HG02623 (cell line): ENCODE results near the gene ERI3.

Source experiments
- ATAC-seq: cut with Tn5 transposase; IDR thresholded peaks from one replicate; pipeline ENCODE4 v1.9.1; 2021; ENCODE audit warnings: moderate library complexity; ENCODE audit not compliant: unreplicated experiment

The ERI3 gene

DNA sequence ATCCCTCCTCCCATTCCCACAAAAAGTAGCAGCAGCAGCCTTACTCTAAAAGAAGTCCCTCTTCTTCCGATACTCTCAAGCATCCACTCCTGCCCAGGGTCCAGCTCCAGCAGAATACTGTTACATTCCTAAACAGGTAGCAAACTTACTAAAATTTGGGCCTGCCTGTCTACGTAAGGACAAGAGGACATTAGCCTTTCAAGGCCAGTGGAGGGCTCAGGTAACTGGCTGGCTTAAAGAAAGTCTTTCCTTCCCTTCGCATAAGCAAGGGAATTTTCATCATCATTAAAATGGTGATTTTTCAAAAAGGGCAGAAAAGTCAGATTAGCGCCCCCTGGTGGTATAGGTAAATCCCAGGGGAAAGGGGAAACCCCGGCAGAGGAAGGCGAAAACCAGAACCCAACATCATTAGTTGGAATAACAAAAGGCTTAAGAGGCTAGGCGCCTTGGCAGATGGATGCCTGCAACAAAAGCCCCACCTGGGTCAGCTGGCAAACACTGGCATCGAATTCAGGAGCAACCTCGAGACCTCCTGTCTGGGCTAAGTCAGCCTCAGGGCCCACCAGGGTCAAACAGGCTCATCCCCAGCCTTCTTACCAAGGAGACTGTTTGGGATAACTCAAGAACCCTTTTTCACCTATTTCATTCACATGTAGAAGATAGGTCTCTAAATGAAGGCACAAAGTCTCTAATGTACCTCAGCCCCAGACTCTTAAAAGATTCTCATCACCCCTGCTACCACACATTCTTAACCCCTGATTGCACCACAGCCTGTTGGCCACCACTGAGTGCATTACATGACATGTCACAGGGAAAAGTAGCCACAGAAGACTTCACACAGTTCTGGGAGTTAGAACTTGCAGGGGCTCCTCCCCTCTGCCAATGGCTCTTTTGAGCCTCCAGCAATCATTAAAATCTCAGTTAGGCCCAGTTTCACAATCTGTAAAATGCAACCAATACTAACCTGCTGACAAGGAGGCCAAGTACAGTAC is 36.7 kb downstream of the ERI3 start:
- no peak for ATAC-seq

DNA sequence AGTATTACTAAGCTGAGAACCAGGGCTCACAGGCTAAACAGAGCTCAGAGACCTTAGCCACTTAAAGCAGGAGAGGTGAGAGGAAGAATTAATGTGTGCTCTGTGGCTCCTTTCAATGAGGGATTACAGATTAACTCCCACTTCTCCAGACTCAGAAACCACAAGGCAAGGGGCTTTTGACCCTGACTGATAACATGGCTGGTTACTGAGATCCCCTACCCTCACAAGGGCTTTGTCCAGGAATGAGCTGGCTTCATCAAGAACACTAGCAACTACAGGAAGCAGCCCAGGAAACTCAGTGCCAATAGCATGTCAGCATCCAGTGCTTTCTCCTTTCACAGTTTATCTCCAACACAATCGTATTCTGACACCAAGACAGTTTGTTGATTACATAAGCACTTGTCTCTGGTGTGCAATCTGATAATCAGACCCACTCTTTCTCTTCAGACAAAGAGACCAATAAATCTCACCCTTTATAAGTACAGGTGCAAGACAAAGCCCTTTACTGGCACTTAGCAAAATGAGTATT is 38.8 kb downstream of the ERI3 start:
- ATAC-seq: no peak

DNA sequence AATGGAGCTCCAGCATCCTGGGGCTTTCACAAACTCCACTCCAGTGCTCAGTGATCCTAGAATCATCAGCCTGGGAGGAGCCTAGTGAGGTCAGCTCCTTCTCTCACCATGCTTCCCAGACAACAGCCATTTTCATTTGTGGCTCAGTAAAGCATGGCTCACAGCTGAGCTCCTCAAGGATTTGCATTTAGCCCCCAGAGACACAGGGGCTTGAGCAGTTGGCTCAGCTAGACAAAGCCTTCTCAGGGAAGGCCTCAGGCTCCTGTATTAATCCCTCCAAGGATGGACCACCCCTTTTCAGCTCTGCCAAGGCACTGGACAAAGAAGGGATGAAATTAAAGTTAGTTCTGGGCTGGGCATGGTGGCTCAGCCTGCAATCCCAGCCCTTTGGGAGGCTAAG is 39.5 kb downstream of the ERI3 start:
- no peak for ATAC-seq

DNA sequence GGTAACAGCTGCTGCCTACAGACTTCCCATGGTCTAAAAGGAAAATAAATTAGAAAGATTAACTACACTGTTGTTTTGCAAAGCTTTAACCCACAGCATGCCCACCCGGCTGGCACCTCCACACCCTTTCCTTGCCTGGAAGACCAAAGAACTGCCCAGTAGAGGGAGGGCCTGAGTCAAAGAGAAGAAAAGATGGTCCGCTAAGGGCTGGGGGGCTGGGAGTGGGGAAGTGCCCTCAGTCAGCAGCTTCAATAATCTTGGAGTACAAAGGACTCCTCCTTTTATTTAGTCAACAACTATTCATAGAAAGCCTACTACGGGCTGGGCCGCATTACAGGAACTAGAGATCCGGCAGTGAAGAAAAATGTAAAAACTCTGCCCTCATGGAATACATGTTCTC is 40.6 kb downstream of the ERI3 start:
- ATAC-seq: no peak

DNA sequence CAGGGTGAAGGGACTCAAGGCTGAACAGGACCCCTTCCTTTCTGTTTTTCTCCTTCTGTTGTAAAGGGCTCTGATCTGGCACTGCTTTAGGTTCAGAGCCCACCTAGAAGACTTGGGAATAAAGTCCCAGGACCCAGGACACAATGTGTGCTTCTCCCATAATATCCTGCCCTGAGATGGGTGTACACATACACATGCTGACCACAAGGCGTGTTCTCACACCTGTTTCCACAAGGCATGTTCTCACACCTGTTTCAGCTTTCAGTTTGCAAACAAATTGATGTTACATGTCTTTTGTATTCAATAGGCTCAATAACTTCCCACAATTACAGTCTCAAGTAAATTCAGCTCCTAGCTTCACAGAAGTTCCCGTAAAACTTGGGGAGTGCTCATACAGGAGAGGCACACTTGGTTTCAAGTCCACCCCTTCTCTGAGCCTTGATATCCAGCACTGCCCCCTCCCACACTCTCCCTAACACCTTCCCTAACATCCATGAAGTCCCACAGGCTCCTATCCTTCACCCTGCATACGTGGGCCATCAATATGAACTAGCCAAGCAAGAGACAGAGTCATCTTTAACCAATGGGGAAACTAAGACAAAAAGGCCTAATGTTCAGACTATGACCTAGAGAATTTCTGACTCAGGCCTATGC is 41.7 kb downstream of the ERI3 start:
- ATAC-seq: no peak

DNA sequence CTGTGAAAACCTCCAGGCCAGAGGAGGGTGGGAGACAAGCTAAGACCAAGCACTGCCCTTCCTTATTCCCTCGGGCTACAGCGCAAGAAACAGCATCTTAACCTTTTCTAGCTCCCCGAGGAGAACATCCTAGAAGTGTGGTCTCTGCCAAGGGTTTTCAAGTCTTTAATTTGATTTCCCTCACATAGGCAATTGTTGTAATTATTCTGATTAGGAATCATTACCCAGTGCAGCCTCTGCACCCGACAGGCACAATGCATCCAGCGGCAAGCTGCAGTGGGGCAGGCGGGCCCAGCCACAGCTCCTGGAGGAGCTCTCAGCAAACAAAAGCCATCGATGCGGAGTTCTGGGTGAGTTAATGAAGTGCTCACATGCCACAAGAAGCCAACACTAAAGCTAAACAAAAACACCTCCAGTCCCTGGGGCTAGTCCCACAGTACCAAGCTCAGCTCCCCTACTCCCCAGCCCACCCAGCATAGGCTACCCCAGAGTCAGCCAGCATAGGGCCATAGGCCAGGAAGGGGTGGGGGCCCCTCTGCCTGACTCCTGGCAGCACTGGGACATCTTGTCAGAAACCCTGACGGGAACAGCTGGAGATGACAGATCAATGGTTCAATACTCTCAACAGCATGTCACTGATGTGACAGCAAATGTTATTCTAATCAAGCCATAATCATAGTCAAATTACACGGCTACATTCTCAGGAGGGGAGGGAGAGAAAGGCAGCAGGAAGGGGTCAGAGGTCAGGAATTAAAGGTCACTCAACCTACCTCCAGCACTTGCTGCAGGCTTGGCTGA is 42.5 kb downstream of the ERI3 start:
- no peak for ATAC-seq

DNA sequence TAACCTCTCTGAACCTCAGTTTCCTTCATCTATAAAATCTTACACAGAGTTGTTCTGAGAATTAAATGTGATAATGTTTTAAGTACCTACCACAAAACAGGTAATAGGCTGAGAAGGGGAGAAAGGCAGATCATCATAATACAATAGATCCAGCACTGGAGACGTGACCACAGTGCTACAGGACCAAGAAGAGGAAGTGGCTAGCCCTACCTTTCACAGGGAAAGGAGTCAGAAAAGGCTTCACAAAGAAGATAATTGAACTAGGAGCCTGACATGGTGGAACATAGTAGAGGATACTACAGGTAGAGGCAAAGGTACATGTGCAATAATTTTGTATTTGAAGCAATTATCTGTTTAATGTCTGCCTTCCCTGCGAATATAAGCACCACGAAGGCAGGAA is 45.1 kb downstream of the ERI3 start:
- no peak for ATAC-seq

DNA sequence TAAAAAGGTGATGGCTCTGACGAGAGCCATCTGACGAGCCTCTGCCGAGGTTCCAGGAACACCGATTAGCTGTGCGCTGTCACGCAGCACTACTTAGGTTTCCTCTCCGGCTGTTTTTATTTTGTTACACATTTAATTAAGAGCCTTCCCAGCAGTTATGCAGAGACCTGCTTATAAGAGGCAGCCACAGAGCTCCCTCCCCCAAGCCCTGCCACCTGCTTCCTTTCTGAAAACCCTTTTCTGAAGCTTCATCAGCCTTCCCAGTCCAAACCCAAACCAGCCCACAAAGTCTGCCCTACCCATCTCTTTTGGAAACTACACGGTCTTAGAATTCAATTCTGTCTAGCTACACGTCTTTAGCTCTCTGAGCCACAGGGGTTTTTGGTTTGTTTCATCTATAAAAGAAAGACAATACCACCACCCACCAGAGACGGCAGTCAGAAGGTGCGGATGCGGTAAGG is 49.1 kb downstream of the ERI3 start:
- no peak for ATAC-seq

DNA sequence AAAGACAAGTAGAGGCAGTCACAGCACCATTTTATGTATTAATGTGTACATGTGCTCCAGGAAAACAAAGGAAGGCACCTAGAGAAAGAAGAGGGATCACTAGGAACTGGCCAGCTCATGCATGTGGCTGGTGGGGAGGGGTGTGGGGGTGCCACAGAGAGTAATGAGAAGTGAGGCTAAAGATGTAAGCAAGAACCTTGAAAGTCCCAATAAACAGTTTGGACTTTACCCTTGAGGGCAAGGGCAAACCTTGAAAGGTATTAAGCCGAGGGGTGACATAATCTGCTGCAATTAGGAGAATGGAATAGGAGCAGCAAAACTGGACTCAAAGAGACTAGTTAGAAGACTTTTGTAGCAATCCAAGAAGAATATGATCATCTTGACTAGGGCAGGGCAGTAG is 51.5 kb downstream of the ERI3 start:
- no peak for ATAC-seq

DNA sequence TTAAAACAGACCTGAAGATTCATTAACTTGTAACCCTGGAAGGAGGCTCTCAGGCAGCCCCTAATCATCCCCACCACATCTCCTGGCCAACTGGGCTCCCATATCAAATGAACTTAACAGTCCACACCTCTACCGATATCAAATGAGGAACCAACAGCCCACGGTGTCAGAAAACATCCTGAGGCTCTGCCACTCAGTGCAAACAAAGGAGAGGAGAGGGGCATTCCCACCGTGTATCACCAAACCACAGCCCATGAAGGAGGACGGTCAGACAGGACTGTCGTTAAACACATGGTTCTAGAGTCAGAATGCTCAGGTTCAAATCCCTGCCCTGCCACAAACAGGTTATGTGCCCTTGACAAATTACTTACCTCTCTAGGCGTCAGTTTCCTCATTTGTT is 52.5 kb downstream of the ERI3 start:
- no peak for ATAC-seq

DNA sequence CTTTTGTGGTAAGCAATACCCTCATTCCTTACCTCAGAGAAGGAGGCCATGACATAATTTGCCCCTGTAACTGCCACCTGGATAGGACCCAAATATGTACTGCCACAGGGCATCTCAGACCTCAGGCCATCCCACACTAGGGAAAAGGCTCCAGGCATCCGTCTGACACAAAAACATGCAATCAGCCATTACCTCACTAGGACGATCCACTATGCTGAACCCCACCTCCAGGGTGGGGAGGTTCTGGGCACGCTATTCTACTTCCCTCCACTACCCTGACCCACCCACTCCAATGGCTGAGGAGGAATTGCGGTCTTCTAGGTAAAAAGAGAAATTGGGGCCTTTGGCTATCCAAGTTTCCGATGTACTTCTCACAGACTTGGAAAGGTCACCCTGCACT is 53.6 kb downstream of the ERI3 start:
- ATAC-seq: no peak

DNA sequence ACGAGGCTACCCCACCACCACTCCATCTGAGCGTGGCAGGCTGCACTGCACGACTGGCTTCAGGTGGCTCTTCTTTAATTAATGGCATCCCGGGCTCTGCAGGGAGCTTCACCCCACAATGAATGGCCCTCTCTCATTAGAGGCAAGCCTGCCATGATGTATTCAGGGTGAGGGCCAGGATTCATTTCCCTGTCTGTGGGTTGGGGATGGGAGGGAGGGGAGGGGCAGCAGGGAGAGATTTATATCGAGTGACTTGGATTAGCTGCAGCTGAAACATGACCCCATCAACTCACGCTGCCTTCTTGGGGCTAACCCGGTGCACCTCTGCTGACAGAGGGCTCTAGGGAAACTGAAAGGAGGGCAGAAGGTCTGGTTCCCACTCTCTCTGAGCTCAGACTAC is 54.2 kb downstream of the ERI3 start:
- no peak for ATAC-seq

DNA sequence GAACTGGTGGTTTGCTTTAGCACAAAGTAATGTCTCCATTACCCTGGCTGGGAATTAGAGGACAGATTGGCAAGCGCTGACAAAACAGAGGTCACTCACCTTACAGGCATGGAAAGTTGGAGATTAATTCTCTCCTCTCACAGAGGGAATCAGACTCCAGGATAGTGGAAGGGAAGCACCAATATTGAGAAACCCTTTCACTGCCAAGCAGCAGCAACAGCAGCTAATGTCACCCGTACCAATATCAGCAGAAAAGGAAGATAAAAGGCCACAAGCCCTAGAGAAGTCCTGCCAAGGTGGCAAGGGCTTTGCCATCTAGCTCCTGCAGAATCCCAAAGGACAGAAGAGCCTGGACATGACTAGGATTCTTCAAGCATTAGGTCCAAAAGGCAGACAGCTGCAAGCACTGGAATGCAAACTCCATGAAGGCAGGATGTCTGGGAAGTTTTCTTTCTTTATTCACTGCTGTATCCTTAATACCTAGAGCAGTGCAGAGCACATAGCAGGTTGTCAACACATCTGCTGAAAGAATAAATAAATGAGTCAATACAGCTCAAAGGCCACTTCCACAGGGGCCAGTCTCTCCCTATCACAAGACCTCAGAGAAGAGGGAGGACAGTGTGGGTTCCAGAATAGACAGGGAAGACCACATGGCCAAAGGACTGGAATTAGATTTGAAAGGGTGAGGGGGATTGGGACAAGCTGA is 57.2 kb downstream of the ERI3 start:
- no peak for ATAC-seq

DNA sequence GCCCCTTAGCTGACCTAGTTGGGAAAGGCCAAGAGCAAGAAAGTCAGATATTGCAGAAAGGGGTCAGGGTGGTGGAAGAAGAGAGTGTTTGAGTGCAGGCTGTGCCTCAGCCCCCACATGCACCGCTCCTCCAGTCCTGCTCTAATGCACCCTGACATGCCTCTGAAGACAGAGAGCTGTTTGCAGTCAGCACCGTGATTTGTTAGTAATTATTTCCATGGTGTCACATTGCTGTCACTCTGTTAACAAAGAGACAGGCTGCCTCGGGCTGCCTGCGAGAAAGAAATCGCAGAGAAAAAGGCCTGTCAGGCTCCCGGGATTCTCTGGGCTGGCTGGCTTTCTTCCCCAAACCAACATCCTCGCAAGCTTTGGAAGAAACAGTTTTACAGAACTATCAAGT is 58.3 kb downstream of the ERI3 start:
- no peak for ATAC-seq

DNA sequence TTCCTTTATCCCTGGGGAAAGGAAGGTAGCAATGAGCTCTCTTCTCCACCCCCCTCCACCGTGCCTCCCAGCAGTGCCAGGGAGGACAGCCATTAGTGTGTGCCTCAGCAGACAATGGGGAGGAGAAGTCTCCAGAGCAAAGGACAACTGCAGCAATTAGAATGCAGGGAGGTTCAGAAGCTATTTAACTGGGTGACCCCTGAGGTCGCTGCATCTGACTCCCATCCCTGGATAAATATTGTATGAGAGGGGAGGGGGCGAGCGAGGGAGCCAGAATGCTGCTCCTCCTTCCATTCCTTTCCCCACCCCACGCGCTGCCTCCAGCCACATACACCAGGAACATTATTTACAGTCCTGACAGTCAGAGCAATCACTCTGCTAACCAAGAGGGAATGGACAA is 59.0 kb downstream of the ERI3 start:
- no peak for ATAC-seq

DNA sequence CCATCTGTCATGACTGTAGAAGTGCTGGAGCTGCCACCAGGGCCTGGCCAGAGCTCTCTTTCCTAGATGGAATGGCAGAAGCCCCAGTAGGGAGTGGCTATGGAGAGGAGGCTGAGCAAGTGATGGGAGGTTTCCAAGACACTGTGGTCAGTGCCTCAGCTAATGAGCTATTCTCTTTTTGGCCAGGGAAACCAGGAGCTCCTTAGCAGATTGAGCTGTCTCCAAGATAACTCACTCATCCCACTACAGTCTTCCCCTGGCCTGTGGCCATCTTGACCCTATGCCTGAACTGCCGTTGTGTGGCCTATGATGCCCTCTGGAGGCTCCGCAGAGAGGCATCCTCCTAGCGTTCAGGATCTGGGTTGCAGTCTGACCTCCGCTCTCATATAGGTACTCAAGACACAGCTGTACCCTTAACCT is 60.5 kb downstream of the ERI3 start:
- no peak for ATAC-seq

DNA sequence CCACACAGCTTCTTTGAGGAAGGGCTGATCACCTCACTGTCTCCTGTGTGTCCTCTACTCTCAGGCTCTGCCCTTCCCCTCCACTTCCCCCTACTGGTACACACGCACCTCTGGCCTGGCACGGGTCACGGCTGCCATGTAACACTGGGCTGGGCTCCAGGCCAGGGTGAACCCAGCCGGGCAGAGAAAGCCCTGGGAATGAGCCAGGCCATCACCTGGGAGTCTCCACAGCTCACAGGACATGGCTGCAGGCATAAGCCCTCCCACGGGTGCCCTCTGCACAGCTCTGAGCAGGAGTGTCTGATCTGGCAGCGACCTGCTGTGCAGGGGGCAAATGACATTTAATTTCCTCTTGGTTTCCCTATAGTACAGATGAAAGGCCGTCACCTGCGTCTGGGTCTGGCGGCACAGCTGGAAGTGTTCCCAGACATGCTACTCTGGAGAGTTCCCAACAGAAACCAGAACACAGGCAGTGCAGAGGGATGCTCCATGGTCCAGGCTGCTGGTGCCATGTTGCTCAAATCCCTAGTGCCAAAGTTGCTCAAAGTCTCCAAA is 61.2 kb downstream of the ERI3 start:
- ATAC-seq: no peak

DNA sequence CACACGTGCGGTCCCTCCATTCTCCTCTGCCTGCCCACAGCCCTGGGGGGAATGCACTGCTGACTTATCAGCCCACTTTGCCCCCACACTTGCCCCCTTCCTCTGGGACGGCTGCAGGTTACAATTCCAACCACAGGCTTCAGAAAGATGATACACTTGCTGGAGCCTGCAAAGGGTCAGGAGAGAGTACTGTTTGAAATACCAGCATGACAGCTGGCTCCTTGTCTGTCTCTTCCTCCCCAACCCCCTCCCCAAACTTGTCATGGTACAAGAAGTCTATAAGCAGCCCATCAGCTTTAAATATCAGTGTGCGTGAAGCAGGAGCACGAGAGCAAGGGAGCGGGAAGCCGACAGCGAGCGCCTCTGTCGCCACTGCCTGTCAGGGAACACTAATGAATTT is 62.4 kb downstream of the ERI3 start:
- ATAC-seq: no peak

DNA sequence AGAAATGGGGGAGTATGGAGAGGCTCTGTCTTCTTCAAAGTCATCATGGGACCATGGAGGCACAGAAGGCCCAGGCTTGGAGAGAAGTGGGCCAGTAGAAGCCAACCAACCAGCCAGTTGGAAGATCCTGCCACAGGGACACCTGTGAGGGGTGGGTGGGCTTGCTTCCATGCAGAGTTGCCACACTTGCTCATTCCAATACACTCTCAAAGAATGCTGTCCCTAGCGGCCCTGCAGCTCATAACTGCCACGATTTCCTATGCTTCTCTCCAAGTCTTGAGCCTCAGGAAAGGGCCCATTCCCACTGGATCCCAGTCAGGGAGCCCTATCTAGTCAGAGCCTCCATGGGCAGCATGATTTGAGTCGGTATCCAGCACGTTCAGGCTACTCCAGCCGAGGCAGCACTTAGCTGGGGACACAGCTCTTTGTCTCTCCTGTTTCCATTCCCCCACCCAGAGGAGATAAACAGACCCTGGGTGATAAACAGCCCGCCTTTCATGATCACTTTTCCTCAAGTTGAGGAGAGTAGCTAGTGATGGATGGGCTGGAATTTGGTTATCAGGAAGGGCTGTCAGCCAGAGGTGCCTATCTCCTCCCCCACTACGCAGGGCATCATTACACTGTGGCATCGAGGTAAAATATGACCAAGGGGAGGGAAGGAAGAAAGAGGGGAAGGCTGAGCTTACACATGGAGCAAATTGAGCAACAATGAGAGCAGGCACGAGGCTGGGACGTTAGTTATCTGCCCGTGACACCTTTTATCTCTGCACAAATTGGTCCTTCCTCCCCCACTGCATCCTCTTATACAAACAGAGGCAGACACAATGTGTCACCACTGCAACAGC is 64.6 kb downstream of the ERI3 start:
- no peak for ATAC-seq
